HG03103 (cell line): Measurements from ENCODE around the gene PARVA.

ENCODE experiments used
- ATAC-seq: cut with Tn5 transposase; IDR thresholded peaks from one replicate; pipeline ENCODE4 v1.9.1; 2021; ENCODE audit warnings: low read depth; ENCODE audit not compliant: unreplicated experiment

PARVA gene

DNA sequence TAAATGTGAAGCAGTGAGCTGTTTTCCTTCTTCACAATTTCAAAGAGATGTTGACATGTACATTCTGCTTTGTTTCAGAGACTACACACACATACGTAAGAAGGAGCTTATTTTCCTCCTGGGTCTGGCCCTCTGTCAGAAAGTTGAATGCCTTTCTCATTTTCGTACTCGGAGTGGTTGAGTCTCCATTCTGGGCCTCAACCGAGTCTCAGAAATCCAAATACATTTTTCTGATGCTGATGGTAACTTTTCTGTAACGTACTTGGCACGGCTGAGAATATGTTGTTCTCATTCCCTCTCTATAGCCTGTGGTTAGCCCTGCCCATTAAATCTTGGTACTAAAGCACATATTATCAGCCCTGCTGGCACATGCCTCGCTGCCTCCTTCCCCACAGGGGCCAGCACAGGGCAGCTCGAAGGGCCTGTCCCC is 25.3 kb downstream of the PARVA start:
- ATAC-seq, result no peak

DNA sequence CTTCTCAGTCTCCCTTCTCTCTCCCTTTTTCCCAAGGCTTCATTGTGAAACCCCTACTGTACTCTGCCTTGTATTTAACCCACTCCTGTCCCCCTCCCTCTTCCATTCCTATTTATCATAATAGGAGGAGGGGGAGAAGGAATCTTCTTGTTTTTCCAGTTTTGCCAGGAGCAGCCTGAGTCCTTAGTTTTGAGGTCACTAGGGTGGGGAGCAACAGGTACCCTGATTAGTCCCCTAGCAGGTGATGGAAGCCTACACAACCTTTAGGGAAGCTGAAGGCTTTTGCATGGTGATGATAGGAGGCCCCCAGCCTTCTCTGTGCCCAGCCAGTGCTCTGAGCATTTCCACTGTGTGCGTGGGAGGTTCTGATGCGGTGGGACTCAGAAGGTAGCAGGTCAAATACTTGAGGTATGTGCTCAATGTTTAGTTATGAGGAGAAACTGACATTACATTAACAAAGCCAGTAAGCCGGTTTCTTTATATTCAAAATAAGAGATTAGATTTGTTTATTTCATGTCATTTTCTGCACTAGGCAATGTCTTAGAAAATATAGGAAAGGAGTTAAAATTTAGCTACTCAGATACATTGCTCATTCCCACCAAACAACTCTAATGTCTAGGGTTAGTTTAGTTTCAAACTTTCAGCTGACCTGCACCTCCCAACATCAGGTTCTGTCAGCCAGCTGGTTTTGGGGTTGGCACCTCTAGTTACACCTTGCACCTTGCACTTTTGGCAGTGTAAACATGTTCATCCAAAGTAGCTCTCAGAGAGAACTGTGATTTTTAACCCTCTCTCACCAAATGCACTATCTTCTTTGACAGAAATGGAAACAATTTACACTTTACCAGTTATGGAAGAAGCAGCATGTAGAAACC is 26.0 kb downstream of the PARVA start:
- no peak for ATAC-seq

GRCh38 chr11:12403997-12404350 is 26.6 kb downstream of the PARVA start:
- ATAC-seq, result no peak

DNA sequence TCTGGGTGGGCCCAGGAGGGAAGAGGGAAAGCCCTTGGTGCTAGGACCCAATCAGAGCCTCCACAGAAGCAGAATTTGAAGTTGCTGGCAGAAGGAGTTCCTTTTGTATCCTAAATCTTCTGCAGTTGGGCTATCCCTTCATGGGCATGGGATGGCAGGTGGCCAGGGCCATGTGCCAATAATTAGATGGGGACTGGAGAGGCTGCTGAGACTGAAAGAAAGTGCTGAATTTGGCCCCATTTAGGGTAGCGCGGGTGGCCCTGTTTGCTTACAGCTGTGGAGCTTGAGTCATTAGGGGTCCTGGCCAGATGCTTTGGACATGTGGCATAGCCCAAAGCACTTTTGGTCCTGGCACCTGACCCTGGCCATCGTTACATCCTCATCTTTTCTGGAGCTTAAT is 27.1 kb downstream of the PARVA start:
- ATAC-seq, result no peak

DNA sequence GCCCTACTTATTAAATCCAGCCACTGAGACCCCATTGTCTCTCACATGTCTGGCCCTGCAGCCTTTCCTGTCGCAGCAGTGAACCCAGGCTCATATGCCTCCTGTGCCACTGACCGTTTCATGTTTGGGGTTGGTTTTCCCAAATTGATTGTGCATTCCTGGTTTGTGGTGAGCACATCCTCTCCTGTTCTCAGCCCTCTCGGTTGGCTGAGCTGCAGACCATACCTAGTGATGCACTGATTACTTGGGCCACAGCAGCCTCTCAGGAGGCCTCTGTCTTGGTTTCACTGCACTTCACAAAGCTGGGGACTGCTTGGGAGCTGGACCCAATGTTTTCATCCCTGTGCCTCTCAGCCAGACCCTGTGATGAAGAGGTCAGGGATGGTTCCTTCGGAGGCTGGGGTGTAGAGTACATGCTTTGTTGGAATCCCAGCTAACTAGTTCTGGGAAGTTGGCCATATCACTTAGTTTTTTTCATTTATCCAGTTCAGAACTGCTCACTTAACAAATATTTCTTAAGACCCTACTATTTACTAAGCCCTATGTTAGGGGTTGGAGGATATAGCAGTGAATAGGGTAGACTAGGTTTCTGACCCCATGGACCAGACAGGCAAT is 30.9 kb downstream of the PARVA start:
- no peak for ATAC-seq

GRCh38 chr11:12409621-12410005 is 32.2 kb downstream of the PARVA start:
- no peak for ATAC-seq

- ATAC-seq, result no peak
These were observed 32.8 kb downstream of the PARVA start for GRCh38 chr11:12410006-12410728.

GRCh38 chr11:12411393-12411792 is 34.0 kb downstream of the PARVA start:
- ATAC-seq, result no peak

DNA sequence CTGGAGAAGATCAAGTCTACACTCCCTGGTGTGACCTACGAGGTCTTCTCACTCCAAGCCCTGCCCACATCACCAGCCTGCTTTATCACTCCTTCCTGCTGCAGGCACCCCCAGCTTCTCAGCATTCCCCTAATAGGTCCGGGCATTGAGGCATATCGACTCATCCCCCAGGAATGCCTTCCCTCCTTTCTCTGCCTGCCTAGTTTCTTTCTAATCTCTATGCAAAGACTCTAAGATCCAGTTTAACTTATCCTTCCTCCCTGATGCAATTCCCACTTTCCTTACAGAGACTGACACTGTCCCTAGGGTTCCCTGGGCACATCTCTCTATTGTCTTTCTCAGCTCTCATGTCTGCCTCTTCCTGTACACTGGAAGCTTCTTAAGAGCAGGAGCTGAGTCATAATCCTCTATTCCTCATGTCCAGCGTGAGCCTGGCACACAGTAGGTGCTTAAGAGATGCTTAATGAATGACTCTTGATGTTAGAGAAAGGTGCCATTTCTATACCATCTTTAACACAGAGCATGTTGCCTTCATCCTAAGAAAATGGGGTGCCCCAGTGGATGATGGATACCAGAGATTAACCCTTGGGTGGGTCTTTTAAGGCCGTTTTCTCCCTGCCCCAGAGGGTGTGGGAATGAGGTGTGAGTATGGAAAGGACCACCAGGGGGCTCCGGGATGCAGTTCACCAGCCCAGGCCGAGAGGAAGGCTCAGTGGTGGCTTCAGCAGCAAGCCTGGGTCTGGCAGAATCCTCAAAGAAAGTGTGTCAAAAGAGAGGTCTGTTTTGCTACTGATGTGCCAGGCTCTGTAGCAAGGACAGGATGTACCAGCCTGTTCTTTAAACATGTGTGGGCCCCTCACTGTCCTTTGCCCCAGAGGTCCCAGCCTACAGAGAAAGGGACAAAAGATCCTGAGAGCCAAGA is 34.7 kb downstream of the PARVA start:
- peak; percentile 56 for ATAC-seq

GRCh38 chr11:12413141-12414052 is 36.0 kb downstream of the PARVA start:
- ATAC-seq, result no peak

DNA sequence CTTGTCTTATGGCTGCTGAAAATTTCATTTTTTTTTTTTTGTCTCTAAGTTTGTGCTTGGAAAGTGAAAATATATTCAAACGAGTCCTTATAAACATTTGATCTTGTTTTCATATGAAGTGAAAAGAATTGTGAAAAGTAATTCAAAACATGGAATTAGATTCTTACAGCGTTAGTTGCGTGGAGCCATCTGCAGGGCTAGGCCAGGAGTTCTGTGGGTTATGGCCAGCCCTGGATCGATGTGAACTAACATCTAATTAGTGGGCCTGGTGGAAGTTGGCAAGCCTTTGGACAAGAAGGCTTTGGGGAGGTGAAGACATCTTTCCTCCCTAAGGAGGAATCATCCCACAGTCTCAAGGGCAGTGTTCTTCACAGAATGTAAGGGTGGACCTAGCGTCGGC is 37.2 kb downstream of the PARVA start:
- no peak for ATAC-seq

DNA sequence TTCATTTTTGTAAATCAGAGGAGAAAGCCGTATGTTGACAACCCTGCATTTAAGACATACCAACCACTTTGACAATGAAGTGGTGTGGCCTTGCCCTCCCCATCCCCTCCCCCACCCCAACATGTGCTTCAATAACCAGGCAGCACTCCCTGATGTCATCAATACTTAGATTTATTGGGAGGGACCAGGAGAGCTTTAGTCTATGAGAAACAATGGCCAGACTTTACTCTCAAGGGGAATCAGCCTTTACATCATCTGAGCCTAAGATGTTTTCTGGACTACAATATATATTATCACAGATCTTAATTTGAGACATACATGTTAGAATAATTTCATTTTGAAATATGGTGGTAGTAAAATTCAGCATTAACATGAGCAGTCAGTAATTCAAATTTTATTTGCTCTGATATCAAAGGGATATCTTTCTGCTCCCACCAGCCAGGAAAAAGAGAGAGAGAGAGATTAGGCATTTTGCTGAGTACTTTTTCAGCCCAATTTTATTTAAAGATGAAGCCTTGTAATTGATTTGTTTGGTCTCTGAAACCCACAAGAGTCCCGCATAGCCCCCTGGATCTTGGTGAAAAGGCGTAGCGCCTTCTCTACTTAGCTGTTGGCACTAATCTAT is 38.1 kb downstream of the PARVA start:
- ATAC-seq, result no peak

DNA sequence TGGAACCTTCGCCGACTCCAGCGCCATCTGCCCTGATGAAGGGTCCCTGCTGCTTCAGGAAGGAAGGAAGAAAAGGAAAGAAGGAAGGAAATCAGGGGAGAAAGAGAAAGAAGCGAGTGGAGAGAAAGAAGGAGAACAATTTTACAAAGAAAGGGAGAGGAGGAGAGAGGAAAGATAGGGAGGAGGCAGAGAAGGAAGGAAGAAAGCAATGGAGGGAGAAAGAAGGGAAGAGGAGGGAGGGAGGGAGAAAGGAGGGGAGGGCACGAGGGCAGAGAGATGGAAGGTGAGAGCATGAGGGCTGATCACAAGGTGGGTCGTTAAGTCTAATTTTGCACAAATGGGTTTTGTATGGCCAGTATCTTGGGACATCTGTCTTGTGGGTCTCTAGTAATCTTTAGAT is 39.2 kb downstream of the PARVA start:
- no peak for ATAC-seq

GRCh38 chr11:12417691-12418611 is 40.6 kb downstream of the PARVA start:
- ATAC-seq, result no peak

DNA sequence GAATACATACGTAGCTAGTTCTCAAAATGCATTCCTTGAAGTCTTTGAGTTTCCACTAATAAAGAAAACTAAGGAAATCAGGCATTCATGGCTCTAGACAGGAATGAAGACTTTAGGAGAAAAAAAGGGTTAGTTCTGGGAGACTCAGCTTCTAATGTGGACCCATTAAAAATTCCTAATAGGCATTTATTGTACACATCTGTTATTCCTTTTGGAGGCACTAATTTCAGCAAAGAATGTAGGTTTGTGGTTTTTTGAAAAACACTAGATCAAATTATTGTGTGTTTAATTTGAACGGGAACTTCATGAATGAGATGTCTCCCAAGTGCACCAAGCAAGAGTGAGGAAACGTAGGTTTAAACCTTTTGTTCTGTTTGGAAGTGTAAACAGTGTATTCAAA is 42.7 kb downstream of the PARVA start:
- ATAC-seq, result no peak

DNA sequence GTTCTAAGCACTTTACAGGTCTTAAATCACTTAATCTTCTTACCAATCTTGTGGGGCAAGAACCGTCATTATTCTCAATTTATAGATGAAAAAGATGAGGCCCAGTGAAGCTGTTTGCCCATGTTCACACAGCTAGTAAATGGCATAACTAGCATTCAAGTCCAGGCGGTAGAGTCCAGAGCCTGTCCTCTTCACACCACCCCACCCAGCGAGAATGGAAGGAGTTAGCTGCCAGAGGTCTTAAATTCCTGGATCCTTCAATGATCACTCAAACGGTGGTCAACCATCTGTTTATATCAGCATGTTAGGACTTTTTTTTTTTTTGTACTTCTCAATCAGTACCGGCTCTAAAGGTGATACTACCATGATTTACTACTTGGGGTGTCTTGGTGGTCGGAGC is 43.3 kb downstream of the PARVA start:
- no peak for ATAC-seq

- ATAC-seq, result no peak
These were observed 44.0 kb downstream of the PARVA start for GRCh38 chr11:12421386-12421785.

DNA sequence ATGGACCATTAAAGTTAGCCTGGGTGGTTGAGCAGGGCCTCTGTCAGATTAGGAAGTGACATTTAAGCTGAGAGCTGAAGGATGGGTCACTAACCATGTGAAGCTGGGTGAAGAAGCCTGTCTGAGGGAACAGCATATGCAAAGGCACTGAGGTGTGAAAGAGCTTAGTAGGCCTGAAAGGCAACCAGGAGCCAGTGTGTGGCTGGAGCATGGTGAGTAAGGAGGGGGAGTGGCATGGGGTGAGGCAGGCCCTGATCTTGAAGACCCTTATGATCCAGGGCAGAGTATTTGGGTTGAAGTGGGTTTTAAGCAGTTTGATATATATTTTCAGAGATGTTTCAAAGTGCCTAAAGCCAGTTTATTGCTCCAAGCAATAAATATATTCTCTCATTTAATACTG is 48.8 kb downstream of the PARVA start:
- no peak for ATAC-seq
